Spleen (tissue), 7 donors: Measurements from ENCODE around the gene INPP5D.

ENCODE experiments used
- CTCF ChIP-seq, 11 experiments: fragments of 200-600 bp in 7 of 11; fragments of 450-650 bp in 4 of 11; sonication (generic) in 4 of 11; IDR thresholded peaks in 8 of 11; conservative IDR thresholded peaks in 3 of 11; 1 replicate in 7 of 11; 2 replicates in 4 of 11; pipeline versions ENCODE4 v1.4.0 to v1.8.0; 2016 to 2021; ENCODE audit warnings: antibody characterized with exemption in 11 of 11, inconsistent platforms in 4 of 11, mild to moderate bottlenecking in 1 of 11
- POLR2AphosphoS5 ChIP-seq, 3 donors: sonication (generic); formaldehyde crosslinking; IDR thresholded peaks; one replicate each; pipeline ENCODE4 v1.5.1; 2017; ENCODE audit warnings: antibody characterized with exemption in 3 of 3
- donor health status: DM: no; HTN: no; CAD: no; lungs with moderate emphysema.
- donor health status: DM: no; HTN: no; CAD: no.
- donor health status: DM: no; HTN: no; CAD: no.

- TF ChIP-seq POLR2AphosphoS5 (IDR thresholded peaks at IDR 0.05) (no peak), CTCF (IDR thresholded peaks at IDR 0.05 in 8 of 11, conservative IDR thresholded peaks at IDR 0.05 in 3 of 11) (no peak)
These were observed 166.4 kb downstream of the INPP5D start for GRCh38 chr2:233226511-233227031.
